ENCODE results near the gene CLIC4. TPM values are rescaled to one million over a fixed set of nuclear protein-coding genes. Genes with fewer than 3 reads are reported as not detected.
"Not testable (repeated sequence)": the region's sequence is repeated elsewhere in the genome, so short reads cannot be mapped to it uniquely, and the experiment has no call there.

Gene CLIC4
- total RNA-seq, 1 experiment from 2014 or later: 123 TPM

- Histone ChIP-seq H3K36me3 (ENCODE audit: low read depth) (no peaks in the 10 kb centered on the region), H4K20me1 (ENCODE audit: insufficient read depth) (no peaks in the 10 kb centered on the region), H3F3A (ENCODE audit: insufficient read depth, low read depth) (no peaks in the 10 kb centered on the region), H3K27ac (no peak overlapping the region), H3K79me2 (ENCODE audit: low read depth) (no peaks in the 10 kb centered on the region), H3K4me2 (no peak overlapping the region), H2AFZ (no peak overlapping the region), H3K9me3 (ENCODE audit: insufficient read depth, low read depth) (no peaks in the 10 kb centered on the region), H3K4me1 (replicated peaks; ENCODE audit: insufficient read depth) (no peaks in the 10 kb centered on the region), H3K27me3 (ENCODE audit: insufficient read depth, low read depth) (no peaks in the 10 kb centered on the region), H3K4me3 (no peak overlapping the region), H3K9me2 (ENCODE audit: insufficient read depth) (no peaks in the 10 kb centered on the region)
- ChIA-PET CTCF (interaction anchor here (0.6 kb wide), 3 partner anchors 31 to 130 kb away, joined by 3 to 5 read pairs (median 3); no protein-coding TSS in a partner anchor), POLR2A (ENCODE audit: unreplicated experiment) (interaction anchor here (0.5 kb wide), 1 partner anchor 254 kb away, joined by 3 read pairs; no protein-coding TSS in a partner anchor)
- TF ChIP-seq CTCF (conservative IDR thresholded peaks at IDR 0.05) (no peak), EZH2 (IDR thresholded peaks at IDR 0.05; ENCODE audit: low read depth) (no peak)
- intact Hi-C loops (cut with micrococcal nuclease; ENCODE audit: unreplicated experiment): no loop called here
- BruUV-seq (replicated peaks): no TSS peak
- DNase-seq: no peak
Measured at GRCh38 chr1:24696756-24697330, 48.4 kb upstream of the CLIC4 start.

GRCh38 chr1:24697453-24698001 lies 47.7 kb upstream of the CLIC4 start:
- H3K36me3 ChIP-seq (ENCODE audit: low read depth); intact Hi-C loops (cut with micrococcal nuclease; ENCODE audit: unreplicated experiment); H4K20me1 ChIP-seq (ENCODE audit: insufficient read depth); H3K4me1 ChIP-seq (replicated peaks; ENCODE audit: insufficient read depth); H3K9me2 ChIP-seq (ENCODE audit: insufficient read depth); H3F3A ChIP-seq (ENCODE audit: insufficient read depth, low read depth); H3K27me3 ChIP-seq (ENCODE audit: insufficient read depth, low read depth); H3K4me3 ChIP-seq; BruUV-seq (replicated peaks); H3K4me2 ChIP-seq; H3K27ac ChIP-seq; DNase-seq; H2AFZ ChIP-seq; H3K79me2 ChIP-seq (ENCODE audit: low read depth); H3K9me3 ChIP-seq (ENCODE audit: insufficient read depth, low read depth): not testable (repeated sequence)
- CTCF ChIA-PET: interaction anchor here (0.6 kb wide), 1 partner anchor 130 kb away, joined by 5 read pairs; no protein-coding TSS in a partner anchor
- POLR2A ChIA-PET (ENCODE audit: unreplicated experiment): interaction anchor here (0.5 to 0.7 kb wide), 2 partner anchors 54 to 255 kb away, joined by 3 to 10 read pairs; no protein-coding TSS in a partner anchor

- H3K4me1 ChIP-seq (replicated peaks; ENCODE audit: insufficient read depth); H3K4me3 ChIP-seq; H3K27ac ChIP-seq; H3K9me2 ChIP-seq (ENCODE audit: insufficient read depth); H3K27me3 ChIP-seq (ENCODE audit: insufficient read depth, low read depth); H2AFZ ChIP-seq; H3K36me3 ChIP-seq (ENCODE audit: low read depth); H4K20me1 ChIP-seq (ENCODE audit: insufficient read depth); CTCF ChIA-PET; BruUV-seq (replicated peaks); H3K79me2 ChIP-seq (ENCODE audit: low read depth); intact Hi-C loops (cut with micrococcal nuclease; ENCODE audit: unreplicated experiment); H3F3A ChIP-seq (ENCODE audit: insufficient read depth, low read depth); DNase-seq; H3K9me3 ChIP-seq (ENCODE audit: insufficient read depth, low read depth); H3K4me2 ChIP-seq: not testable (repeated sequence)
- POLR2A ChIA-PET (ENCODE audit: unreplicated experiment): interaction anchor here (0.6 to 0.7 kb wide), 2 partner anchors 27 to 54 kb away, joined by 3 to 10 read pairs; no protein-coding TSS in a partner anchor
Measured at GRCh38 chr1:24698326-24698725, 46.9 kb upstream of the CLIC4 start.

- CTCF ChIA-PET: interaction anchor here (1.1 kb wide), 1 partner anchor 131 kb away, joined by 3 read pairs; no protein-coding TSS in a partner anchor
- TF ChIP-seq EZH2 (IDR thresholded peaks at IDR 0.05; ENCODE audit: low read depth) (no peak), CTCF (conservative IDR thresholded peaks at IDR 0.05) (no peak)
- BruUV-seq (replicated peaks): no TSS peak
Measured at GRCh38 chr1:24699628-24700027, 45.6 kb upstream of the CLIC4 start.

More at GRCh38 chr1:24699628-24700027, 45.6 kb upstream of the CLIC4 start:
- Histone ChIP-seq H4K20me1 (ENCODE audit: insufficient read depth) (no peaks in the 10 kb centered on the region), H3F3A (ENCODE audit: insufficient read depth, low read depth) (peaks cover under 1% of the 10 kb centered on the region; the same call in 1 of the 2 replicates), H3K27me3 (ENCODE audit: insufficient read depth, low read depth) (no peaks in the 10 kb centered on the region), H3K4me2 (no peak overlapping the region), H3K4me3 (no peak overlapping the region), H3K9me2 (ENCODE audit: insufficient read depth) (no peaks in the 10 kb centered on the region), H3K27ac (no peak overlapping the region), H3K79me2 (ENCODE audit: low read depth) (no peaks in the 10 kb centered on the region), H2AFZ (no peak overlapping the region), H3K36me3 (ENCODE audit: low read depth) (no peaks in the 10 kb centered on the region), H3K4me1 (replicated peaks; ENCODE audit: insufficient read depth) (no peaks in the 10 kb centered on the region; the same call in 1 of the 2 replicates), H3K9me3 (ENCODE audit: insufficient read depth, low read depth) (no peaks in the 10 kb centered on the region)
- DNase-seq: no peak
- POLR2A ChIA-PET (ENCODE audit: unreplicated experiment): no interaction called here
- intact Hi-C loops (cut with micrococcal nuclease; ENCODE audit: unreplicated experiment): no loop called here
